TTC549 (cell line): Measurements from ENCODE around the gene GIPC2.
"Not testable (repeated sequence)": the region's sequence is repeated elsewhere in the genome, so short reads cannot be mapped to it uniquely, and the experiment has no call there.

ENCODE experiments used
- FAIRE-seq: peaks from 2 replicates; lab custom pipeline; 2012; peaks lifted over from hg19 to GRCh38; lab: Jason Lieb, UNC

GIPC2 gene

DNA sequence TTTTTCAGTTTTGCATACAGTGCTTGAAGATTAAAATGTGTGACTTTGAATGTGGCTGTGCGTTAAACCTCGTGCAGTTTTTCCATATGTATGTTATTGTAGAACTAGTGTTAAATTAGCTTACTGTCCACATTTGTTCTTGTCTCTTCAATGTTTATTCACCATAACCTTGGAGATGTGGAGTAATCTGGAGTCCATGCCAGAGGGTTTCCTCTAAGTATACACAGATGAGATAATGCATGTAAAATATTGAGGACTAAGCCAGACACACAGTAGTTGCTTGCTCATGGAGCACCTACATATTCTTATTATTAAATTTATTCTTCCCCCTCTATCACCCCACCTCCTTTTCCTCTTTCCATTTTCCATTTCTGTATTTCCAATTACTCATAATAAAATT lies 7.7 kb upstream of the GIPC2 start:
- FAIRE-seq, result no peak

DNA sequence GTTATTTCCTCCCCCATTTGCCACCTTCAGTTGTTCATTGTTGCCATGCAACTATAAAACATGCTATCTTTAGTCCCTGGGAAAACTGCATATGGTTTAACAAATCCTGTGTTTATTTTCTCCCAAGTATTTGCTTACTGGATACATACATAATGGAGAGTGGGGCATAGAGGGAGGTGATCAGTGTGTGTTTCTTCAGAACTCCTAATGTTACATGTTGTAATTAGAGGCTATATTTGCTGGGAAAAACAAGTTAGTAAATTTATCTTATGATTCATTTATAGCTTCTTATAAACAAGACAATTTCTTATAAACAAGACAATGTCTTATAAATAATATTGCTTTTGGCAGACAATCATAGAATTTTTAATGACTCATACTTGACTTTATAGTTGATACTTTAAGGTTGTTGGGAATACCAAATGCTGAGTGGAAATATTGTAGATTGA lies 7.3 kb upstream of the GIPC2 start:
- no peak for FAIRE-seq

DNA sequence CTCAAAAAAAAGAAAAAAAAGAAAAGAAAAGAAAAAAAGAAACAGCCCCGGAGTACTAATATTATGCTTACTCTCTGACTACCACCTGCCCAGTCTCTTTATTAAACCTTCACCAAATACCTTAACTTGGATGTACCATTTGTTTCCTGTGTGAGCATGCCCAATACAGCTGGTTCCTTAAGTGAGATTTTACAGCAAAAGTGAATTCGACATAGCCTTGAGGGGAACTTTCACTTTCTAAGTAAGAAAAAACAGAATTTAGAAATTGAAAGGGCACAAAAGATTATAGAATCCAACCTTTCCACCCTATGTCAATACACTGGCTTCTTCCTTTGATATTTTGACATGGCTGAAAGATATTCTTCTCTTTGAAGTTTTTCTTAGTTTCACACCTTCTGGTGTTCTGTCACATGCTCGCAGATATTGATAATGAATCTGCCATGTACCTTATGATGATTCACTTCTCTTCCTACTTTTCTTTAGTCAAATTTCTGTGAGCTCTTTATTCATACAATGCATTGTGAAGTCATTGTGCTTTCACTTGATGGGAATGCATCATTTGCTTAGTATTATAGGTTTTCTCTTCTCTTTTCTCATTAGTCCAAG lies 5.2 kb upstream of the GIPC2 start:
- FAIRE-seq, result no peak

DNA sequence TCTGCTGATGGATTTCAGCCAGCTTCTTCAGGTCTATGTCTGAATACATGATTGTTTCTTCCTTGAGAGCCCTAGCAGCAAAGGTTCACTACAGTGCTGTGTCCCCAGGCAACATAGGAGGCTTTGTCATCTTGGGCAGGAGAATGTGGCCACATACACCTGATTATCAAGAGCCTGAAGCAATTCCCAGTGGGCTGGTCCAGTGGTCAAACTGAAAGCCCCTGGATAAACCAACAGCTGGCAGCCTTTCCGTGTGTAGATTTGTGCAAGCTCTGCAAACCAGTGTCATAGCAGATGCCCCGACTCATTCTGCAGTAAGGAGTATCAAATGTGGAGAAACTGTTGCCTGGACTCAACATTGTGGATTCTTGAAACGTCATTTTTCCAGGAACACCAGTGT lies 2.3 kb upstream of the GIPC2 start:
- FAIRE-seq, result no peak

DNA sequence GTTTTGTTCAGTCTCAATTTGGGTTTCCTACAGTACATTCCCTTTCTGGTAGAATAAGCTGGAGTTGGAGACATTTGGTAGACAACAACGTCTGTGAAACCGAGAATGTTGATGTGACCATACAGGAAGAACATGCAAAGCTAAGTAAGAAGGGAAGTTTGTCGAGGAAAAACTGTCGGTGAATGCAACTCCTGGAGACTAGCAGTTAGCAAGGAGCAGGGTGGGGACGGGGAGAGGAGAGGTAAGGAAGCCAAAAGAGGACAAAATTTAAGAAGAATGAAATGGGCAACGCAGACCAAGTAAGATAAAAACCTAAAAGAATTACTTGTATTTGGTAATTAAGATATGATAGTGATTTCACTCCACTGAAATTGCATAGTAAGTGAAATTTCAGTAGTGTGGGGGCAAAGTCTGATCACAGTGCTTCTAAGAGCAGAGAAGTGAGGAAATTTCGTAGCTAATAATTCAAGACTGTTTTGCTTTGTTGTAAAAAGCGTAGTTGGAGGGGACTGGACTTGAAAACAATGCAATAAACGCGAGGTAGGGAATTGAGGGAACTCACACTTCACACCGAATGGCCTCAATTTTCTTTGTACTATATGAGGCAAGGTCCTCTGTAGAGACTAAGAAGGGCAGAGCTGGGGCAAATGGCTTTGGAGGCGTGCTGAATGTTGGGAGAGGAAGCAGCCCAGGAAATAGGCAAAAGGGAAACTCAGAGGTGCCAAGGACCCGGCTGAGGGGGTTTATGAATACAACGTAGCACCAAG lies 787 bp upstream of the GIPC2 start:
- FAIRE-seq, result no peak

DNA sequence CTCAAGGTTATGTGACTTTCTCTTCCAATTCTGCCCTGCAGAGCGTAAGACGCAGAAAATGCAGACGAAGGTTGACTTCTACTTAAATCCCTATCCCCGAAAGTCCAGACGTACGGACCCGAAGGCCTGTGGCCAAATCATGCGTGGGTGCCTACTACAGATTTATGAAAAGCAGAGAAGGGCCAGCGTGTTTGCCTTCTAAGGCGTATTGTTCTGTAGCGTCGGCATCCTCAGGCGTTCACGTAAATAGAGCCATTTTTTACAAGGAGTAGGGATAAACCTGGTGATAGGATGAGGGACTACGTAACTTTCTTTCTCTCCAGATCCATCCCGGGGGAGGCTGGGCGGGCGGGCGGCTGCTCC lies 222 bp upstream of the GIPC2 start:
- no peak for FAIRE-seq

DNA sequence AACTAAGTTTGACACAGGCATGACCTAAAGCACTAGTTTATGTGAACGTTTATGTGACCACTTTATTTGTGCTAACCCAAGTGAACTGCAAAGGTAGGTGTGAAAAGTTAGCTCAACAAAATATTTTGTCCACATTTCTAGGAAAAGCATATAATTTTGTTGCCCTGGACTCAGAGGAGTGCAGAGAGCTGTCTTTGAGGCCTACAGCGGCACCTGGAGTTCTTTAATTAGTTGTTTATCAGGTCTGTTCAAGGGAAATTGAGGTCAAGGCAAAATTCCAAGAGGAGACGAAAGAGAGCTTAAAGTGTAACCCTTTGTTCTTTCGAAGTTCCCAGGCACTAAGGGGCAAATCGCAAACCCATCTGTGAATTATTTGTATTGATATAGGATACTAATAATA lies 1.3 kb downstream of the GIPC2 start:
- no peak for FAIRE-seq

DNA sequence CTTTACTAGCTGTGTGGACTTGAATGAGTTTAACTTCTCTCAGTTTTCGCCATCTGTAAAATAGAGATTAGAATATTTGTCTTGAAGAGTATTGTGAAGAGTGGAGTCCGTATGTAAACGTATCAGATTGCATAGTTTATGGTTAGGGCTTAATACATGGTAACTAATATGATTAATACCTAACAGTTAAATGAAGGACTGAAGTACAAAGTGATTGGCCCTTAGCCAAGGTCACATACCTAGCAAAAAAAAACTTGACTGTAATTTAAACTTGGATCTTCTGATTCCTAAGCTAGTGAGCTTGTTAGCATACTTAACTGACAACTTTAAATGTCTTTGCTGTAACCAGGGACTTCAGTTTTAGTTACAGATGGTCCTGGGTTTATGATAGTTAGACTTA lies 1.9 kb downstream of the GIPC2 start:
- no peak for FAIRE-seq

DNA sequence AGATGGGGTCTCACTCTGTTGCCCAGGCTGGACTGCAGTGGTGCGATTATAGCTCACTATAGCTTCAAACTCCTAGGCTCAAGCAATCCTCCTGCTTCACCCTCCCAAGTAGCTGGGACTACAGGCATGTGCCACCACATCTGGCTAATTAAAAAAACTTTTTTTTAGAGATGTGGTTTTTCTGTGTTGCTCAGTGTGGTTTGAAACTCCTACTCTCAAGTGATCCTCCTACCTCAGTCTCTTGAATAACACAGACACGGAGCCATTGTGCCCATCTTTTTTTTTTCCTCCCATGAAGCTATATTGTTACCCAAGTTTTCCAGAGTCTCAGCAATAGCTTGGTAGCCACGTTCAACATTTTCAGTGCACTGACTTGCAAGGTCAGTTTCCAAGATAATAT lies 2.7 kb downstream of the GIPC2 start:
- FAIRE-seq, result no peak

DNA sequence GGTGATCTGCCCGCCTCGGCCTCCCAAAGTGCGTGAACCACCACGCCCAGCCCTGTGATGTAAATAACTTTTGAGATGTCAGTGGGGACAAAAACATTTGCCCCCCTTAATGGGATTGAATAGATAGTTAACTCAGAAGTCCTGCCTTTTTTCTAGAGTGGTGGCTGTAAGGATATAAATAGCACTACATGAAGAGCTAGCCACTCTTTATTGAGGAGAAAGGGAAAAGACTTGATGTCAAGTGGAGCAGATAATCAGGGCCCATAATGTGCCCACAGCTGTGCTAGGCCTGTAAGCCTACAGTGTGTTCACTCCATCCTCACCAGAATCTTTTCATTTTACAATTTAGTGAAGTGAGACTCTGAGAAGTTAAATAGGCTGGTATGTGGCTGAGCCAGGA lies 3.6 kb downstream of the GIPC2 start:
- no peak for FAIRE-seq

DNA sequence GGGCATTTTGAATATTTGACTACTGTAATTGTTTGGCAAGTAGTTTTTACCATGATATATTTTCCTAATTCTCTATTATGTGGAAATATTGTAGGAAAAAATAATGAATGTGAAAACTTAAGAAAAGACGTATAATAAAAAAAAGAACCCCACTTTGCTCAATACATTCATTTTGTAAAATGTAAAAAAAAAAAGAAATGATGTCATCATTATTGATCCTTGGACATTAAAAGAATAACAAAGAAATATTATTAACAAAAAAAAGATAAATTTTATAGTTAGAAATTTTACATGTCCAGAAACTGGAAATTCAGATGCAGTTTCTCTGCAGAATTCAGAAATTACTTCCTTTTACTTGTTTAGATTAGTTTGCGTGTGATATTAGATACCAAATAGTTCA lies 5.2 kb downstream of the GIPC2 start:
- FAIRE-seq, result no peak

DNA sequence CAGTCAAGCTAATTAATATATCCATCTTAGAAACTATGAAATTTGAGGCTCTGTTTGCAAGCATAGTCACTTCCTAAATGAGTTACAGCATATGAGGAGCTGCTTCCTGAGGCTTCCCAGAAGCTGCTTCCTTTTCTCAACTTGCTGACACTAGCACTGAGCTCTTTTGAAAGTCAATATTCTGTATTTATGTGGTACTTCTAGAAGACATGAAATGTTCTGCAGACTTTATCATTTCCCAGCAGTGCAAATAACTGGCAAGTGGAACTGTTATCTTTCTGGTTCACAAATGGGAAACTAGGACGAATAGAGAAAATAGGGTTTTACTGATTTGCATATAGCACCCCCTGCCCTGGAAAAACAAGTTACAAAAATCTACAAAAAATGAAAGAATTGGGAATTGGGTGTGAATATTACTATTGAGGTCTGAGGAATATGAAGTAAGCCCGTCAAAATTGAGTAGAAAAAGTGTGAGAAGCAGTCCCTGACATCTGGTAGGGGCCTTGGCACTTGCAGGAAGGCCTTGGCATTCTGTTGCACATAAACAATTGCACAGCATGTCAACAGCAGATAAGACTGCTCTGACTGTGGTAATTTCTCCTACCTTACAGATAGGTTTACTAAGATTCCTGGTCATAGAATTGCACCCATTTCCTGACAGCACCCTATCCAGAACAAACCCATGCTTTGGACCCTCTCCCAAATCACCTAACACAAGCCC lies 7.1 kb downstream of the GIPC2 start:
- FAIRE-seq, result no peak

DNA sequence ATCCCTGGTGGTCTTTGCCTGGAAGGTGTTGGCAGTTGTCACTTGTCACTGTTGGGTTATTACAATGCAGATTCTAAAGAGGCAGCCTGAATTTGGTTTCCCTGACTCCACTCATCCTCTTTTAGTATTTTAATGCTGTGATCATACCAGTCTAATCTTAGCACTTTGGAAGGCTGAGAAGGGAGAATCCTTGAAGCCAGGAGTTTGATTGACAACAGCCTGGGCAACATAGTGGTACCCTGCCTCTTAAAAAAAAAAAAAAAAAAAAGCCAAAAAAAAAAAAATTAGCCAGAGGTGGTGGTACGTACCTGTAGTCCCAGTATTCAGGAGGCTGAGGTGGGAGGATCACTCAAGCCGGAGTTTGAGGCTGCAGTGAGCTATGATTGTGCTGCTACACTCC lies 7.7 kb downstream of the GIPC2 start:
- FAIRE-seq, result no peak

DNA sequence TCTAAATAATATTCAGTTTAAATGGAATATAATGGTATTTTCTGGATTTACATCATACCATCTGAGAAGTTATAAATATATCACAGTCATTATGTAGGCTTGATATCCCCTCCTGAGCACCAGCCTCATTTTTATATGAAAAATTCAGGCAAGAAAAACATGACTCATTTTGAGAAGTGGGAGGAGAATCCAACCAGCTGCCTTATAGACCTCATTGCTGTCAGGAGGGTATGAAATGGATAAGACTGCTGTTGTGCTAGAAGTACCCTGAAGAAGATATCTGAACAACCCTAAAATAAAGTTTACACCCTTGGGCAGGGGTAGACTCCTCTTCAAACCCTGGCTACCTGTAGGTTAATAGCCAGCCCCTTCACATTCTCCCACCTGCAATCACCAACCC lies 8.8 kb downstream of the GIPC2 start:
- FAIRE-seq, result no peak

DNA sequence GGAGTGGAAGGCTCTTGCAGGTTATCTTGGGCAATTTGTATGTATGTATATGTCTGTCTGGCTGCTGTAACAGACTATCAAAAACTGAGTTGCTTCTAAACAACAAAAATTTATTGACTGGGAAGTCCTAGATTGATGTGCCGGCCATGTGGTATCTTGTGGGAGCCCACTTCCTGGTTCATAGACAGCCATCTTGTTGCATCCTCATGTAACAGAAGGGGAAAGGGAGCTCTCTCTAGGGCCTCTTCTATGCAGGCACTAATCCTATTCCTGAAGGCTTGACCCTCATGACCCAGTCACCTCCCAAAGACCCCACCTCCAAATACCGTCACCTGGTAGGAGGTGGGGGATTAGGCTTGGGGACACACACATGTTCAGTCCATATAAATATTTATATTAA lies 9.2 kb downstream of the GIPC2 start:
- FAIRE-seq, result no peak

DNA sequence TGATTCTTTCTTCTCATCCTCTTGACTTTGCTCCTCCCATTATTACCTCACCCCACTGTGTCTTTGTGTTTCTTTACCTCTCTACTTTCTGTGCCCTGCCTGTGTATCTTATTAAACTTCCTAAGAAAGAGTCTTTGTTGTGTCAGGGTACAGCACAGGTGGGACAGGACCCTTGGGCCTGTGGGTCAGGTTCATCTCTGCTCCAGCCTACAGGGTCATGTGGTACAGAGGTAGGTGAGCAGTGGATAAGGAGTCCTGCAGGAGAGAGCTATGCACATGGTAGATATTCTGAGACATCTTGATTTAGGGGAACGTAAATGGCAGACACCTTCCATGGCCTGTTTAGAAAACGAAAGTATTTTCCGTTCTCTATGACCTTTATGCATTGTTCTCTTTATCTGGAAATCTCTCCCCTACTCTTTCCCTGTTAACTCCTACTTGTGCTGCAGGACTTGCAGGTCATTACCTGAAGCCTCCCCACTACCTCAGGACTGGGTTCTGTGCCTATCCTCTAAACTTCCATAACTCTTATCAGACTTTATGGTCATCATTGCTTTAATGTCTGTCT lies 9.9 kb downstream of the GIPC2 start:
- no peak for FAIRE-seq

DNA sequence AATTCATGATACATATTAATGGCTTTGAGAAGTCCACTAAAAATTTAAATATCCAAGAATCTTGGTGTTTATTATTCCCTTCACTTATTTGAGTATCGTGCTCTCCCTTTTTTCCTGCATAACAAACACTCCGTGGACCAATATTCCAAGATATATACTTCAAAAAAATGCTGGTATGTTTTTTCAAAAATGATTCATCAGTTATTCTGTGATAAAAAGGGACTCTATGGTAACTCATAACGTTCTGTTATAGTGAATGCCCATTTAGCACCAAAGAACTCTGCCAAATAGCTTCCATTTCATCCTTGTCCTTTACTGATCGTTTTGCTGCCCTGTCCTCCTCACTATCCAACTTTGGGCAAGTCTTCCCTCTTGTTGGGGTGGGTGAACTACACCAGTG lies 12.9 kb downstream of the GIPC2 start:
- no peak for FAIRE-seq

DNA sequence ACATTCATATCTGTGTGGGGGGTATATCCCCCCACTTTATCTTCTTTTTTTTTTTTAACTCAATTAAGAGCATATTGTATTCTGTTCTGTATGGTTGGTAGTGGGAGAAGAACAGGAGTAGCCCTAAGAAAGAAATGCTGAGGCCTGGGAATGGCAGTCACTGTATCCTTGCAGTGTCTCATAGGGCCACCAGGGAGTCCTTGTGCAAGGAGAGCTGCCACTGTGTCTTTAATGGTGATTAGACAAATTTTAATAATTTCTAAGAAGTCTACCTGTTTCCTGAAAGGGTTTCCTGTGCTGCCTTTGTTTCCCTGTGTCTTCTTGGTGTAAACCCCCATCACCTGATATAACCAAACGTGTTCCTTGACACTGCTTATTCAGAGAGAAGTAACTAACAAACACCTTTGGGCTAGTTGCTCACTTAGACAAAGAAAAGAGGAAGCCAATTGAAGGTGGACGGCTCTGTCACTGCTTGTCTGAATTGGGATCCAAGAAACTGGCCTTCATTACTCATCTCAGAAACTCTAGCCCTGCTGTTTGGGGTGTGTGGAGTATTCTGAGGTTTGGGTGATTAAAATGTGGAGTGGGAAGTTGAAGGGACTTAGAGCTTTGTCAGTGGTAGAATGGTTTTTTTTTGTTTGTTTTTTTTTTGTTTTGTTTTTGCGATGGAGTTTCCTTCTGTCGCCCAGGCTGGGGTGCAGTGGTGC lies 15.2 kb downstream of the GIPC2 start:
- no peak for FAIRE-seq

DNA sequence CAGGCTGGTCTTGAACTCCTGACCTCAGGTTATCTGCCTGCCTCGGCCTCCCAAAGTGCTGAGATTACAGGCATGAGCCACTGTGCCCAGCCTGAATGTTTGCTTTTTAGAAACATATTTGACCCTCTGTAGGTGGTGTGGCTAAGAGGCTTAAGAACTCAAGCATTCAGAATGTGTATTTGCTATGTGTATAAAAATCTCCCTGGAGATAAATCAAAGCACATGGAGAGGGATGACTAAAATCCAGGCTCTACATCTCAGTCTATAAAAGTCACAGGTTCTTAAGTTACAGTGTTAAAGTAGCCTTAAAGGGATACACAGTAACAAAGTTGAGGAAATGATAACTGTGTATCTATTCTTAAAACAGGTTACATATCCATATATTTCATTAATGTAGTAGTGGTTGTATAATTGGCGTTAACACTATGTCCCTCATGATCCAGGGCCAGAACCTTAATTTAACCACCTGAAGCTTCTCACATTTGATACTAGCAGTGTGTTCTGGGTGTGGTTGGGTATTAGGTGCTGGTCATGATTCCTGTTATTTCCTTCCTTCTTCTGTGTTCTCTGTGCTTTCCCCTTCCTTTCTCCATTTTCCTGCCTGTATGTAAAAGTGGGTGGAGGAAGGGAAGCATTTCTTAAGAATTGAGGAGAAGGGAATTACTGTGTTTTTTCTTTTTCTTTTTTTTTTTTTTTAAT lies 16.2 kb downstream of the GIPC2 start:
- FAIRE-seq, result no peak

DNA sequence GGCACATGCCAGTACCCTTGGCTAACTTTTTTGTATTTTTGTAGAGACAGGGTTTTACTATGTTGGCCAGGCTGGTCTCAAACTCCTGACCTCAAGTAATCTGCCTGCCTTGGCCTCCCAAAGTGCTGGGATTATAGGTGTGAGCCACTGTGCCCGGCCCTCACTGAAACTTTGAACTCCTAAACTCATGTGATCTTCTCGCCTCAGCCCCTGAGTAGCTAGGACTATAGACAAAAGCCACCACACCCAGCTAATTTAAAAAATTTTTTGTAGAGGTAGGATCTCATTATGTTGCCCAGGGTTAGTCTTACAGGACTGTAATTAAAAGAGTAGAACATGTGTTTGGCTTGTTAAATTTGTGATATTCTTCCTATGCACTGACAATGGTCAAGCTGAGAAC lies 19.1 kb downstream of the GIPC2 start:
- not testable (repeated sequence) for FAIRE-seq

DNA sequence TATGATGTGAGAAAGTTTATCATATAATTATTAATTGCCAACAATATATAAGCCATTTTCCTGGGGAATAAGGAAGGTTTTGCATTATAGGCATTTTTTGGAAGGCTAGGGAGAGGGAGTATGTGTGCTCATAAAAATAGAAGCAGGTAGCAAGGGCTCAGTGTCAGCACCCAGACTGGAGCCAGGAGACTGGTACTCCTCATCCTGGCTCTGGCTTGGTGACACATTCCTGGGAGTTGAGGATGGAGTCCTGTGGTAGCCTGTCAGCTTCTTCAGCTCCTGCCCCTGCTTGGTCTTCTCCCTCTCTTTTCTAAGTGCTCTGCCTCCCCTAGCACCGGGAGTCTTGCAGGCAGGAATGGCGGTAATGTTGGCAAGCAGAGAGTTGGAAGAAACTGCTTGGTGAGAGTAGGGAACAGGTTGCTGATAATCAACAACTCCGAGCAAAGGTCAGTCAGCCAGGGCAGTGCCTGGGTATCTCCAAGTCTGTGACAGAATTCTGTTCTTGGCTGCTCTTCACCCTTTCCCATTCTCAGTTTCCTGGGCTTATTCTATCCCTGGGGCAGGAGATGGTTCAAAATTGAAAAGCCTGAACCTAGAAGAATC lies 23.0 kb downstream of the GIPC2 start:
- FAIRE-seq, result no peak

DNA sequence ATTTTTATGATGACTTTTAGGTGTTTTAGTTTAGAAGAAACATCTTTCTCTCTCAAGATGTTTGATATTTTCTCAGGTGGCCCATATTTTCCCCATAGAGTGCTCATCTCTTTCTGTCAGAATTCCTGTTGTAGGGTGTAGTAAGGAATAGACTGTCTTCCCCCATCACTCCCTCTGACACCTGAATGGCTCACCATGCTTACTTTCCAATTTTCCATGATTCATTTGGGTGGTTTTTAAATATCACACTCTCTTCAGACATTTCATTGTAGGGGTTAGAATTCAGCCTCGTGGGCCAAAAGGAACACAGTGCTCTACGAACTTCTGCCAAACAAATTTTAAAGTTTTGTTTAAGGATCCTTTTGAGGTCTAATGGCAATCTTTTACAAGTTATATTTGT lies 24.0 kb downstream of the GIPC2 start:
- no peak for FAIRE-seq
